Activated CD4-positive, alpha-beta T cell treated with anti-CD3 and anti-CD28 coated beads for 48 hours (primary cell): ENCODE measurements around the gene PPP1R36.
"Not testable (repeated sequence)": the region's sequence is repeated elsewhere in the genome, so short reads cannot be mapped to it uniquely, and the experiment has no call there.

ENCODE experiments used
- DNase-seq: peaks from one replicate; pipeline ENCODE4 v3.0.0-alpha.2; 2020

Gene PPP1R36

DNA sequence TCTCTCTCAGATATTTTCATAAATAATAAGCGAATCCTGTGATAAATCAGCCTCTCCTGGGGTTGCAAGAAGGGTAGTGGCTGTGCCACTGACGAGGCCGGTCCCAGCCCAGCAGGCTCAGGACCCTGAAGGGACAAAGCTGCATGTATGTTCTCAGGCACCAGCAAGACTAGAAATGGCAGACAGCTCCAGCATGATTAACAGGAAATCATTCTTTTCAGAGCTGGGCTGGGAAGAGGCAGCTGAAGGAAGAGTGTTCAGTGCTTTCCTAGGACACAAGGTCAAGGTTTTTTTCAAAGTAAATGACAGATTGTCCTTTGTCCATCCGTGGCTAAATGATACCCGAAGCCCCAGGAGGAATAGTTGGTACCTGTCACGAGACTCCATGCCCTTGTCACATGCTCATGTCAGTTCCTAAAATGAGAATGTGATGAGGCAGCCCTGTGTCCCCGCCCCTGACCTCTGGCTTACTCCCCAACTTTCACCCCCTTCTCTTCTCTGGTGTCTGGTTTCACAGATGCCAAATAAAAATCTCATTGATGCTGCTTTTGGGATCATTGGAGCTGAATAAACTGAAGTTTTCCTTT, 65.1 kb downstream of the PPP1R36 start:
- DNase-seq = no peak

DNA sequence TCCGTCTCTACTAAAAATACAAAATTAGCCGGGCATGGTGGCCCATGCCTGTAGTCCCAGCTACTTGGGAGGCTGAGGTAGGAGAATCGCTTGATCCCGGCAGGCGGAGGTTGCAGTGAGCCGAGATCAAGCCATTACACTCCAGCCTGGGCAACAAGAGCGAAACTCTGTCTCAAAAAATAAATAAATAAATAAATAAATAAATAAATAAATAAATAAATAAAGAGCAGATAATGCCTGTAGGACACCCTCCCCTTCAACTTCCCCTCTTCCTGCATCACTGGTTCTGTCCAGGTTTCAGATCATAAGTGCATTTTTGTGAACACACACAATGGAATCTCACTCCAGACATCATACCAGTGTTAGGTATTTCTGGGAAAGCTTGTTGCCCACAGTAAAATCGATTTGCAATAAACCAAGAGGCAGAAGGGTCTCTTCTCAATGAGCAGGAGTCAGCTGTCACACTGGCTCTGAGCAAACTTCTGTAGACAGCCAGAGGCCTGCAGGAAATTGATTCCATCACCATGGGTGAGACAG, 68.2 kb downstream of the PPP1R36 start:
- not testable (repeated sequence) for DNase-seq

DNA sequence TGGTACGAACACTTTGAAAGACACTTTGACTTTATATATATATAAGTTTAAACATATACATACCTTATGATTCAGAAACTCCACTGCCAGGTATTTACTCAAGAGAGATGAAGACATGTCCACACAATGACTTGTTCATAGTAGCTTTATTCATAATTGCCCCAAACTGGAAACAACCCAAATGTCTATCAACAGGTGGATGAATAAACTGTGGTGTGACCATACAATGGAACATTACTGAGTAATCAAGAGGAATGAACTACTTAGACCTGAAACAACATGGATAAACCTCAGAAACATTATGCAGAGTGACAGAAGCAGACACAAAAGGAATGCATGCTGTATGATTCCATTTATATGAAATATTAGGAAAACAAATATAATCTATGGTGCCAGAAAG, 71.1 kb downstream of the PPP1R36 start:
- DNase-seq = no peak

DNA sequence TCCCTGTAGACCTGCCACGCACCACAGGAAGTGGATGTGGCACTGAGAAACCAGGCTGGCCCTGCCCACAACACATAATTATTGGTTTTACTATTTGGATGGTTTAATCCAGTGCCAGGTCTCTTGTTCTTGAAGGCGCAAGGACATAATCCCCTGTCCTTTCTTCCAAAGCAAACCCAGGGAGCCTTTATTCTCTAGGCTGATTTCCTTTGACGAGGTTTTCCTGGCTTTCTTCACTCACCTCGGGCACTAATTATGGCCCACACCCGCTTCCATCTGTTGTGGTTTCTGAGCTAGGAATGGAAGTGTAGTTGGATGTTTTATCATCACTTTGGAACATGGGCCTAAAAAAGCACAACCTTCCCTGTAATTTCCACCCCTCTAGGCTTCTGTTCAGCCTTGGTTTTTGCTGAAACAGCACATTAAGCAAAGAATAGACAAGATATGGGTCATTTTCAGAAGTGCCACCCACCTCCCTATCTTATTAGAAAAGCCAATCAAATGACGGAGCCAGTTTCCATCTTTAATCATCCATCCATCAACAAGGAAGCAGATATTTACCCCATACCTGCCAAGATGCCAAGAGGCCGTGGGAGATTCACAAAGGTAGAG, 73.9 kb downstream of the PPP1R36 start:
- DNase-seq = no peak

DNA sequence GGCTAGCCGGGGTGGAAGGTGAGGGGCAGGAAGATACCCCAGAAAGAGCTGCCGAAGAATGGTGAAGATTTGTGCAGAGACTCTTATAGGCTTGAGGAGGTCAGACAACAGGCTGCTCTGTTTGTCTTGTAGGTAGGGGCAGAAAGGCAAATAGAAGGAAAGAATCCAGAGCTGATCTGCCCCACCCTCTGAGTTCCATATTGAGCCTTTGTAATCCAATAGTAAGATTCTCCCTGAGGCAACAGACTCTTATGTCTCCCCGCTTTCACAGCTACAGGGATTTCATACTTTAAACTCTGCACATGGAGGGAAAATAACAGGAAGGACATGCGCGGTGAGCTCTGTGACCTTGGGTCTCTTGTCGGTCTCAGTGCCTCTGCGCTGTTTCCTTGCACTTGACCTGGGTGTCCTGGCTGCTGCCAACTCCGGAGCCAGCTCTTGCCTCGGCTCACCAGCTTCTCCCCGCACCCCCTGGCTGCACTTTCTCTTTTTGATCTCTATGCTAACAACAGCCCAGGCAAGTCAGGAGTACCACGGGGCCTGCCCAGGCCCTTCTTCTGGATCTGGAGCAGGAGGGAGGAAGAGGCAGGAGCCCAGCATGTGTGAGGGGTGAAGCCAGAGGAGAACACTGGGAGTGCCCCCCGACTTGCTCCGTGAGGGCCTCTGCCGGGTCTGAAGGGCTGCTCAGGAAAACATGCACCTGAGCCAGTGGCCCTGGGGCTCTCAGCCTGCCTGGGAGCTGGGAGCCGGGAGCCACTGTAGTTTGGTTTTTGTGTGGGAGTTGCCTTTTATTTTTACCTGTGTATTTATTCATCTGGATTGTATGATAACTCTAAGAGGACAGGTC, 75.8 kb downstream of the PPP1R36 start:
- no peak for DNase-seq

DNA sequence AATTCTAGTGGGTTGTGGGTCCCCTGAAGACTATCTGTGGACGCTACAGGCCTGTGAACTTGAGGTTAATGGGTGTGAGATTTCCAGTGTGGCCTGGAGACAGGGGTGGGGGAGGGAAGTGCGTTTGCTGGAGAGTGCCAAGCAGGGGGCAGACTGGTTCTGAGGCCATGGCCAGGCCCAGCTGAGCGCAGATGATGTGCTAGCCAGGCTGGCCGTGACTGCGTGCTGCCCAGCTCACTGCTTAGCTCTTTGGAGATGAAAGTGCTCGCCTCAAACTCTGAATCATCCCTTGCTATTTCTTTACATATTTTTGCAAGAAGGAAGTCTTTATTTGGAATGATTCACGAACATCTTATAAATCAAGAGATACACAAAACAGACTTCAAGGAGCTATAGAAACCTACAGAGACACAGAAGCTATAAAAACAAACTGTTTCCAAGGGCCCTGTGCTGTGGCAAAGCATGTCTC, 79.2 kb downstream of the PPP1R36 start:
- DNase-seq = no peak

DNA sequence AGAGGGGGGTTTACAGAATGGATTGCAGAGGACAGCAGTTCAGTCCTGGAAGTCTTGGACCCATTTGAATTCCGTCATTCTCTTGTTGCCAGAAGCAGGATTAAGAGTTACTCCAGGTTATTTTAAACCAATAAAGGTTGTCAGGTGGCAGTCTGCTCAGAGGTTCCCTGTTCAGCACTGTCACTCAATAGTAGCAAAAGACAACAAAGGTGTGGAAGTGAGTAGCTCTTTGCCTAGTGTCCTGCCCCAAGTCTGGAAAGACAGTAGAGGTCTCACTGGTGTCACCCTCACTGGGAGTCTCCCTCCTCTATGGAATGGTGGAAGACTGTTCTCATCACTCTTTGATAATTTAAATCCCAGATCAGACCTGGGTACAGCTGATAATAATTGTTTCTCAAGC, 81.0 kb downstream of the PPP1R36 start:
- DNase-seq = no peak

DNA sequence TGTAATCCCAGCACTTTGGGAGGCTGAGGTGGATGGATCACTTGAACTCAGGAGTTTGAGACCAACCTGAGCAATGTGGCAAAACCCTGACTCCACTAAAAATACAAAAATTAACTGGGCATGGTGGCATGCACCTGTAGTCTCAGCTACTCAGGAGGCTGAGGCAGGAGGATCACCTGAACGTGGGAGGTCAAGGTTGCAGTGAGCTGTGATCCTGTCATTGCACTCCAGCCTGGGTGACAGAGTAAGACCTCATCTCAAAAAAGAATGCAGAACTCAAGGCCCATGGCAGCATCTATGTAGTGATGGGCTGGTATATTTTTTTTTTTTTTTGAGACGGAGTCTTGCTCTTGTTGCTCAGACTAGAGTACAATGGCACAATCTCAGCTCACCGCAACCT, 81.5 kb downstream of the PPP1R36 start:
- DNase-seq = not testable (repeated sequence)

DNA sequence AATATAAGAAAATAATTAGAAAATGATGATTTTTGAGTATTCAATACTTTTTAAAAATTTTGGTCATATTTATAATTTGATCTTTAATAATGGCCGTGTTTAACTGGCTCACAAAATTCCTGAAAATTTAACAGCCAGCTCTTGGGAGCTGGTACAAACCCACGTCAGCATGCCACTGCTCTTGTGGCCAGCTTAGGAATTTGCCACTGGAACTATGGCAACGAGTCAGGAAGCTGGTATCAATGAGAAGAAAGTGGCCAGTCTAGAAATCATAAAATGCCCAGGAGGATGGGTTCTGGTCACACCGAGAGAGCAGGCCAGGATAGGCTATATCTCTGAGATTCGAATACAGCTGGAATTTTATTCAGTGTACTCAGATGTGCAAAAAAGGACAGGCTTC, 82.3 kb downstream of the PPP1R36 start:
- no peak for DNase-seq

DNA sequence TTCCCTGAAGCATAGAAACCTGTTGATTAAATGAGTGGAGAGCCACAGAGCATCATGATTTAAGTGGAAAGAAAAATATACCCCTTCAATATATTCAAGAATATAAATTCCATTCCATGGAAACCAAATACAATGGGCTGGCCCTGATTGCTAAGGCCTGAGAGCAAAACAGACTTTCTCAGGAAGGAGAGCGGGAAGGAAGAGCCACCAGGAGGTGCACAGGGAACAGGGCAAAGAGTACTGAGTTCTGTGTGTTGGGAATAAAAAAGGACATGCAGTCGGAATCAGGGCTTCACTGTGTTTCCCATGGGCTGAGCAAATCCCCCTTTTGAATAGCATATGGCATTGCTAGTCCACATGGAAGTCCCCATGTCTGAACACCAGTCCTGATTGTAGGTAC, 84.8 kb downstream of the PPP1R36 start:
- DNase-seq = no peak

DNA sequence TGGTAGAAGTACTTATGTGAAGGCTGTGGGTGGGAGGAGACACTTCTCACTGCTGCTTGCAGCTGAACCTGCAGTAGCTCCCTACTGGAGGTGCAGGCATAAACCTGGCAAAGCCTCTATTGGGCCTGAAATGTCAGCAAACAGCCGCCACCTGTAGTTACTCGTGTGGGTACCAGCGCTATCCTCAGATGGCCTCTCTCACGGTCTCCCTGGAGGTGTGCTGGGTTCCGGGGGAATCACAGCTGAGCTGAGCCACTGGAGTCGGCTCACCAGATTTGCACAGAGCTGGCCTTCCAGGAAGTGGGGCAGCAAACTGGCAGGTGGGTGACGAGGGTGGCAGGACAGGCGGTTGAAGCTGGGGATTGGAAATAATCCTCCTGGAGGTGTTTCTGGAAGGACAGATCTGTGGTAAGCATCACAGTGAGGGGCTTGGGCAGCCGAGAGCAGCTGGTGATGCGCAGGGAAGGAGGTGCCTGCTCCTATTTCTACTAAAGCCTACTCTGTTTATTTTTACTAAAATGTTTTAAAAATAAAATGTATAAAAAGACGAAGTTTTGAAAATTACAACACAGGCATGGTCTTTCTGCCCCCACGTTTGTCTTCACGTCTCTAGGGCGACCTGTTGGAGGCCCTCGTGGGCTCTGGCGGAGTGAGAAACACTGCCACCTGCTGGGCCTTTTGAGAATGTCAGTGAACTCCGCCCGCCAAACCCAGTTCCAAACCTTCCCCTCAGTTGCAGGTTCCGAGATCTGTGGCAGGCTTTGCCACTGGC, 86.6 kb downstream of the PPP1R36 start:
- DNase-seq = peak; percentile 81

DNA sequence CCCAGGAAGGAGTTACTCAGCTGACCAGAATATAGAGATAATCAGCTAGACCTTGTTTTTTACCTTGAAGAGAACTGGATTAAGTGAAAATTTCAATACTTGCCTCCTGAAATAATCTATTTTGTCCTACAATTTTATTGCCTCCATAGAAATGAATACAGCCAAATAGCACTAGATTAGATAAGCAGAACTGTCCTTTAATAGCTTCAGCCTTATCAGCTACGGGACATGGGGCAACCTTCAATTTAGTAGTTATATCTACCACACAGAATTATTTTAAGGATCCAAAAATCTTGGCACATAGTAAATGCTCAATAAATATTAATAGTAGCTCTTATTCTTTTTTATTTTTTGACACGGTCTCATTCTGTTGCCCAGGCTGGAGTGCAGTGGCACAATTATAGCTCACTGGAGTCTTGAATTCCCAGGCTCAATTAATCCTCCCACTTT, 87.2 kb downstream of the PPP1R36 start:
- no peak for DNase-seq

DNA sequence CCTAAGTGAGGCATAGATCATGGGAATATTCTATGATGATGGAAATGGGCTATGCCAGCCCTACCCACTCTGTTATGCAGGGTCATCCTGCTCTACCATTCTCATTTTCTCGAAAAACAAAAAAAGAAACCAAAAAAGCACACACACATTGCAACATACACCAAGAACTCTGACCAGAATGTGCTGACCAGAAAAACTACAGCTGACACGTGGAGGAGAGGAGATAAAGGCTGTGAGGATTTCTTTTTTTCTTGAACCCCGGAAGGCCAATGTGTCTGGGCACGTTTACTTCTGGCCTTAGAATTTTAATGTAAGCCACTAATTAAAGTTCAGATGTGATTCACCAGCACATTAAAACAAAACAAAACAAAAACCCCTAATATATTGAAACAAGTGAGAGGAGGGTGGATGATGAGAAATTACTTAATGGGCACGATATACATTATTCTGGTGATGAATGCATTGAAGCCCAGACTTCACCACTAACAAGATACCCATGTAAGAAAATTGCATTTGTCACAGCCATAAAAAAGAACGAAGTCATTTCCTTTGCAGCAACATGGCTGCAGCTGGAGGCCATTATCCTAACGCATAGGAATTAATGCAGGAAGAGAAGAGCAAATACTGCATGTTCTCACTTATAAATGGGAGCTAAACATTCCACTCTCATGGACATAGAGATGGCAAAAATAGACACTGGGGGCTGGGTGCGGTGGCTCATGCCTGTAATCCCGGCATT, 88.1 kb downstream of the PPP1R36 start:
- no peak for DNase-seq

DNA sequence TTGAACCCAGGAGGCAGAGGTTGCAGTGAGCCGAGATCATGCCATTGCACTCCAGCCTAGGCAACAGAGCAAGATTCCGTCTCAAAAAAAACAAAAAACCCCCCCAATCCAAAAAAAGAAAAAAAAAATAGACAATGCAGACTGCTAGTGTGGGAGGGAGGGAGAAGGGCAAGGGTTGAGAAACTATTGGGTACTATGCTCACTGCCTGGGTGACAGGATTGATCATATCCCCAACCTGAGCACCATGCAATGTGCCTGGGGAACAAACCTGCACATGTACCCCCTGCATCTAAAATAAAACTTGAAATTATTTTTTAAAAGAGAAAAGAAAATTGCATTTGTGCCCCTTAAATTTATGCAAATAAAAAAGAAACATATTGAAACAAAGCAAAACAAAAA, 88.9 kb downstream of the PPP1R36 start:
- no peak for DNase-seq
